ENCODE results near the gene MIPOL1.

DNA sequence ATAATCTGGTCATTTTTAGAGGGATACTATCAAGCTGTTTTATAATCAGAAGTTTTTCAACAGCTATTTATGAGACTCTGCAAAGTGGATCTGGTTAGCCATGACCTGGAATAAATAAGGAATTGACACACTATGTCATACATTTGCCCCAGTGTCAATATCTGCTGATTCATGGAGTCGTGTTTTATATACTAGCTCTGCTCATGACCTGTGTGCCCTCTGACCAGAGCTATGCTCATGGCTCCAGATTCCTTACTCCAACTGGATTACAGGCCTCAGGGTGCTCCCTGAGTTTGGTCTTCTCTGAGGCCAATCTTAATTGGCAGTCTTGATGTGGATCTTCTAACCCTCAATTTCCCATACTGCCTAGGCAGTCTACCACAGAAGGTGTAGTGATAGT is 256.2 kb downstream of the MIPOL1 start:
- TF ChIP-seq, protein P1, sequence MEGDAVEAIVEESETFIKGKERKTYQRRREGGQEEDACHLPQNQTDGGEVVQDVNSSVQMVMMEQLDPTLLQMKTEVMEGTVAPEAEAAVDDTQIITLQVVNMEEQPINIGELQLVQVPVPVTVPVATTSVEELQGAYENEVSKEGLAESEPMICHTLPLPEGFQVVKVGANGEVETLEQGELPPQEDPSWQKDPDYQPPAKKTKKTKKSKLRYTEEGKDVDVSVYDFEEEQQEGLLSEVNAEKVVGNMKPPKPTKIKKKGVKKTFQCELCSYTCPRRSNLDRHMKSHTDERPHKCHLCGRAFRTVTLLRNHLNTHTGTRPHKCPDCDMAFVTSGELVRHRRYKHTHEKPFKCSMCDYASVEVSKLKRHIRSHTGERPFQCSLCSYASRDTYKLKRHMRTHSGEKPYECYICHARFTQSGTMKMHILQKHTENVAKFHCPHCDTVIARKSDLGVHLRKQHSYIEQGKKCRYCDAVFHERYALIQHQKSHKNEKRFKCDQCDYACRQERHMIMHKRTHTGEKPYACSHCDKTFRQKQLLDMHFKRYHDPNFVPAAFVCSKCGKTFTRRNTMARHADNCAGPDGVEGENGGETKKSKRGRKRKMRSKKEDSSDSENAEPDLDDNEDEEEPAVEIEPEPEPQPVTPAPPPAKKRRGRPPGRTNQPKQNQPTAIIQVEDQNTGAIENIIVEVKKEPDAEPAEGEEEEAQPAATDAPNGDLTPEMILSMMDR (IDR thresholded peaks at IDR 0.05), result no peak
- no peak for TF ChIP-seq POLR2A (IDR thresholded peaks at IDR 0.05)
